ENCODE measurements around the gene CCDC92. TPM values are rescaled to one million over a fixed set of nuclear protein-coding genes. Genes with fewer than 3 reads are reported as not detected.

The CCDC92 gene, protein sequence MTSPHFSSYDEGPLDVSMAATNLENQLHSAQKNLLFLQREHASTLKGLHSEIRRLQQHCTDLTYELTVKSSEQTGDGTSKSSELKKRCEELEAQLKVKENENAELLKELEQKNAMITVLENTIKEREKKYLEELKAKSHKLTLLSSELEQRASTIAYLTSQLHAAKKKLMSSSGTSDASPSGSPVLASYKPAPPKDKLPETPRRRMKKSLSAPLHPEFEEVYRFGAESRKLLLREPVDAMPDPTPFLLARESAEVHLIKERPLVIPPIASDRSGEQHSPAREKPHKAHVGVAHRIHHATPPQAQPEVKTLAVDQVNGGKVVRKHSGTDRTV
- total RNA-seq, result 35.1 and 41.6 TPM in 2 replicates
- 41.2 and 45.3 TPM in 2 replicates for polyA plus RNA-seq
- 33.9 and 39.1 TPM in 2 replicates for polyA plus RNA-seq (2011; cell fraction: cytosol; rRNA removed)
- polyA plus RNA-seq (2011; cell fraction: nucleus; rRNA removed), result 35.0 and 41.0 TPM in 2 replicates
- 32.2 and 37.3 TPM in 2 replicates for polyA plus RNA-seq (2012)
- 17.8 and 20.1 TPM in 2 replicates for polyA minus RNA-seq
- polyA minus RNA-seq (2011; cell fraction: cytosol; rRNA and poly(A)+ RNA removed), result 1.5 TPM
- polyA minus RNA-seq (2011; cell fraction: nucleus; rRNA and poly(A)+ RNA removed), result 16.5 and 20.6 TPM in 2 replicates
- Bru-seq, nascent RNA, result percentile 67 among the genes with signal in this experiment
- BruChase-seq, experiment 1, labeled RNA remaining after a 6-hour chase, result percentile 77 among the genes with signal in this experiment
- percentile 87 among the genes with signal in this experiment for BruChase-seq, experiment 2, labeled RNA remaining after a 2-hour chase
- long read RNA-seq, full-length matches to known transcripts, result 121 of 163 reads
- long read RNA-seq, partial matches to known transcripts, result 2 of 163 reads
- long read RNA-seq, other reads (novel, unspliced or antisense), result 40 of 163 reads

DNA sequence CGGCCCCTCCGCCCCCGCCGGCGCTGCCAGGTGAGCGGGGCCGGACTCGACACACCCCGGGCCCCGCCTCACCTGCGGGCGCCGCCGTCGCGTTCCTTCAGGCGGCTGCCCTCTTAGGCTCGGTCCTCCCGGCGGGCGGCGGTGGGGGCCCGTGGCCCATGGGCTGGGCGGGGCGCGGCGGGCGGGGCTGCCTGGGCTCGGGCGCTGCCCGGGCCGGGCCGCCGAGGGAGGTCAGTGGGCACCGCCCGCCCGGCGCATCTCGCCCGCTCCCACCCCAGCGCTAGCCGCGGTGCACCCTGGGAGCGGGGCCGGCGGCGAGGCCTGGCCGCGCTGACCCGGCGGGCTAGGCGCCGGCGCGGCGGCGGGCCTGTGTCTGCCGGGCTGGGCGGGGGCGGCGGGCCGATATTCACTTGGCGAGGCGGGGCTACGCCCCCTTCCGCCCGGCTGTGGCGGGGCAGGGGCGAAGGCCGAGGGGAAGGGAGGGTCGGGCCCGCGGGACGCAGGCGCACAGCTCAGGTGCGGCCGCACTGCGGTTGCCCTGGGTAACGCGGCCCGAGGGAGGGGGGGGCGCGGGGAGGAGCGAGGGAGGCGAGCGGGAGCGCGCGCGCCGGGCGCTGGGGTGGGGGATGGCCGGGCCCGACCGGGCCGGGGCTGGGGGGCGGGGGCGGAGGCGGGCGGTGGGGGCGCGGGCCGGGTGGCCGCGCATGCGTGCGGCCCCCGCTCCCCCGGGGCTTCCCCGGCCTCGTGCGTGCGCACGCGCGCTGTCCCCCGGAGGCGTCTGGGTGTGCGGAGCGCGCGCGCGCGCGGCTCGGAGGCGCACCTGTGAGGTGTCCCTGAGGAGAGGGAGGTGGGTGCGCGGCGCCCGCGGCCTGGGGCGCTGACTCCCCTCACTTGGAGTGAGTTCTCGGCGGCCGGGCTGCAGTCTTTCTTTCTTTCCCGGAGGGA lies at the start of gene CCDC92, which contains the start of gene ZNF664:
Gene CCDC92 (minus strand): TSS at position 375 of the 945 bp plus-strand sequence. CDS start 28,526 bp downstream, outside the sequence.
Gene ZNF664 (plus strand): TSS at position 759 of the 945 bp plus-strand sequence. CDS start 38,930 bp downstream, outside the sequence.
- H4K20me1 ChIP-seq (replicated peaks; ENCODE audit: control insufficient read depth, extremely low read depth, insufficient read depth, low read length), result no peaks in the 10 kb centered on the region
- ChIA-PET POLR2A (interaction anchor here (0.6 kb wide), 2 partner anchors 14 to 22 kb away, joined by 5 to 6 read pairs; no protein-coding TSS in a partner anchor), CTCF (interaction anchor here (0.5 to 2.0 kb wide), 6 partner anchors 8 to 1126 kb away, joined by 3 to 23 read pairs (median 3); no protein-coding TSS in a partner anchor)
- H3K4me1 ChIP-seq (ENCODE audit: control insufficient read depth, extremely low read depth, insufficient read depth, low read length), result peaks cover 4% of the 10 kb centered on the region
- DNase-seq (ENCODE audit: low read depth, low spot score), result peak; percentile 89
- H3K4me3 ChIP-seq (replicated peaks in 1 of 3; ENCODE audit: insufficient read depth in 1 of 3, low read depth in 1 of 3, low read length in 3 of 3), result peak within 1 kb of the TSS; percentile 75 to 85 (median 75)
- peak within 1 kb of the TSS; percentile 78 for H3K9ac ChIP-seq (replicated peaks; ENCODE audit: extremely low read depth, insufficient read depth, low read length)
- peak; percentile 79 for FAIRE-seq
- peak within 1 kb of the TSS; percentile 84 for H2AFZ ChIP-seq (ENCODE audit: low read depth, low read length)
- no TSS peak for BruUV-seq (replicated peaks)
- peaks cover 5% of the 10 kb centered on the region for H3K79me2 ChIP-seq (ENCODE audit: control insufficient read depth, insufficient read depth, low read length)
- H3K27me3 ChIP-seq (ENCODE audit: control insufficient read depth in 2 of 2, insufficient read depth in 2 of 2, low read length in 2 of 2), result no peaks in the 10 kb centered on the region
- H3K36me3 ChIP-seq (ENCODE audit: control insufficient read depth in 2 of 2, extremely low read depth in 1 of 2, insufficient read depth in 2 of 2, low read length in 2 of 2), result peaks cover 0 to 3% of the 10 kb centered on the region in 2 experiments
- H3K9me1 ChIP-seq (replicated peaks; ENCODE audit: control insufficient read depth, extremely low read depth, insufficient read depth, low read length), result no peaks in the 10 kb centered on the region
- dilution Hi-C loops (cut with MboI; ENCODE audit: extremely low pct_ligation_motif_present, low sequenced_read_pairs) (no loop called here), intact Hi-C loops (cut with micrococcal nuclease) (loop anchor here (1.0 to 5.0 kb wide), 3 partner anchors 20 to 340 kb away; partner anchors contain the start of genes EIF2B1 and GTF2H3)
- peak within 1 kb of the TSS; percentile 32 for H3K27ac ChIP-seq (ENCODE audit: insufficient read depth, low read depth, low read length)
- H3K9me3 ChIP-seq (replicated peaks; ENCODE audit: control insufficient read depth, insufficient read depth, low read length), result no peaks in the 10 kb centered on the region
- TF ChIP-seq FOS (IDR thresholded peaks at IDR 0.05; ENCODE audit: borderline replicate concordance, insufficient read depth, low read length) (no peak), POLR2AphosphoS5 (IDR thresholded peaks at IDR 0.05; ENCODE audit: insufficient read depth, low read depth, low read length) (peak; percentile 73), POLR2A (IDR thresholded peaks at IDR 0.05; ENCODE audit: low read depth, low read length) (peak; percentile 62)
- TF ChIP-seq, protein P1, sequence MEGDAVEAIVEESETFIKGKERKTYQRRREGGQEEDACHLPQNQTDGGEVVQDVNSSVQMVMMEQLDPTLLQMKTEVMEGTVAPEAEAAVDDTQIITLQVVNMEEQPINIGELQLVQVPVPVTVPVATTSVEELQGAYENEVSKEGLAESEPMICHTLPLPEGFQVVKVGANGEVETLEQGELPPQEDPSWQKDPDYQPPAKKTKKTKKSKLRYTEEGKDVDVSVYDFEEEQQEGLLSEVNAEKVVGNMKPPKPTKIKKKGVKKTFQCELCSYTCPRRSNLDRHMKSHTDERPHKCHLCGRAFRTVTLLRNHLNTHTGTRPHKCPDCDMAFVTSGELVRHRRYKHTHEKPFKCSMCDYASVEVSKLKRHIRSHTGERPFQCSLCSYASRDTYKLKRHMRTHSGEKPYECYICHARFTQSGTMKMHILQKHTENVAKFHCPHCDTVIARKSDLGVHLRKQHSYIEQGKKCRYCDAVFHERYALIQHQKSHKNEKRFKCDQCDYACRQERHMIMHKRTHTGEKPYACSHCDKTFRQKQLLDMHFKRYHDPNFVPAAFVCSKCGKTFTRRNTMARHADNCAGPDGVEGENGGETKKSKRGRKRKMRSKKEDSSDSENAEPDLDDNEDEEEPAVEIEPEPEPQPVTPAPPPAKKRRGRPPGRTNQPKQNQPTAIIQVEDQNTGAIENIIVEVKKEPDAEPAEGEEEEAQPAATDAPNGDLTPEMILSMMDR (IDR thresholded peaks at IDR 0.05; ENCODE audit: extremely low read depth in 1 of 2, insufficient read depth in 1 of 2, low read depth in 1 of 2, low read length in 2 of 2), result peak in 1 of 2 donors; percentile 7
- peak within 1 kb of the TSS; percentile 93 for H3K4me2 ChIP-seq (ENCODE audit: insufficient read depth, low read length)
